Activated CD4-positive, alpha-beta T cell treated with anti-CD3 and anti-CD28 coated beads, Interleukin-2, Interleukin-4, amounts not matched to agents 100 ng/mL and 50 ng/mL, durations not matched to agents 16 hours and 8 hours (primary cell): Measurements from ENCODE around the gene SGCD.

Experiments
- DNase-seq: peaks from one replicate; pipeline ENCODE4 v3.0.0-alpha.2; 2020; ENCODE audit warnings: low spot score

SGCD gene

GRCh38 chr5:156459812-156460385 is 132.9 kb downstream of the SGCD start:
- no peak for DNase-seq

GRCh38 chr5:156460471-156460870 is 133.5 kb downstream of the SGCD start:
- DNase-seq = no peak

DNA sequence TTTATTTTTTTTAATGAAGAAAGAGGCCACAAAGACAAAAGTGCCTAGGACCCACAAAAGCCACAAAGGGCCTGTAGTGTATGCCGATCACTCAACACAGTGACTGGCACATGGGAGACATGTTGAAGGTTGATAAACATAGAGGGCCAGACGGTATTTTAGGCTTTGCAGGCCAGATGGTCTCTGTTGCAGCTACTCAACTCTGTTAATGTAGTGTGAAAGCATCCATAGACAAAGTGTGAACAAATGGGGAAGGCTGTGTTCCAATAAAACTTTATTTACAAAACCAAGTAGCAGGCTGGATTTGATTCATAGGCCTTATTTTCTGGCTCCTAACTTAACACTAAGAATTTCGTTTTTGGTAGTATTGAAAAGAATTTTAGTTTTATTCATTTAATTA is 139.9 kb downstream of the SGCD start:
- no peak for DNase-seq

DNA sequence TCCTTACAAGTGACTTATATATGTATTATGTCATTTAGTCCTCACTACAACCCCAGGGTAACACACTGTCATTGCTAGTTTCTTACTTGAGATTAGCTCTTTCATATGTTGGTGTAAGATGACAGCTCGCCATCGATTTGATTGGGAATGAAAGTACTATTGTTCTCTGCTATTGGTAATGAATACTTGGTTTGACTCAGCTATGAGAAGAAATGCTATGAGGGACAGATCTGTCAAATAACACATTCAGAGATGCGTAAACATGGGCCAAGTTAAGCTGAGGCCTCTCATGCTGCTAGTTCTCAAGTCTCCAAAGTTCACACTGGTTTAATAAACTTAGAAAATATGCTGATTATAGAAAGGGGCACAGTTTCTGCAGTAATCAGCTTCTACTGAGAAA is 142.7 kb downstream of the SGCD start:
- DNase-seq = no peak

- DNase-seq = no peak
These were observed 144.9 kb downstream of the SGCD start for GRCh38 chr5:156471893-156472292.

- no peak for DNase-seq
These were observed 146.4 kb downstream of the SGCD start for GRCh38 chr5:156473269-156473908.

- DNase-seq = no peak
These were observed 147.3 kb downstream of the SGCD start for GRCh38 chr5:156474251-156474650.

DNA sequence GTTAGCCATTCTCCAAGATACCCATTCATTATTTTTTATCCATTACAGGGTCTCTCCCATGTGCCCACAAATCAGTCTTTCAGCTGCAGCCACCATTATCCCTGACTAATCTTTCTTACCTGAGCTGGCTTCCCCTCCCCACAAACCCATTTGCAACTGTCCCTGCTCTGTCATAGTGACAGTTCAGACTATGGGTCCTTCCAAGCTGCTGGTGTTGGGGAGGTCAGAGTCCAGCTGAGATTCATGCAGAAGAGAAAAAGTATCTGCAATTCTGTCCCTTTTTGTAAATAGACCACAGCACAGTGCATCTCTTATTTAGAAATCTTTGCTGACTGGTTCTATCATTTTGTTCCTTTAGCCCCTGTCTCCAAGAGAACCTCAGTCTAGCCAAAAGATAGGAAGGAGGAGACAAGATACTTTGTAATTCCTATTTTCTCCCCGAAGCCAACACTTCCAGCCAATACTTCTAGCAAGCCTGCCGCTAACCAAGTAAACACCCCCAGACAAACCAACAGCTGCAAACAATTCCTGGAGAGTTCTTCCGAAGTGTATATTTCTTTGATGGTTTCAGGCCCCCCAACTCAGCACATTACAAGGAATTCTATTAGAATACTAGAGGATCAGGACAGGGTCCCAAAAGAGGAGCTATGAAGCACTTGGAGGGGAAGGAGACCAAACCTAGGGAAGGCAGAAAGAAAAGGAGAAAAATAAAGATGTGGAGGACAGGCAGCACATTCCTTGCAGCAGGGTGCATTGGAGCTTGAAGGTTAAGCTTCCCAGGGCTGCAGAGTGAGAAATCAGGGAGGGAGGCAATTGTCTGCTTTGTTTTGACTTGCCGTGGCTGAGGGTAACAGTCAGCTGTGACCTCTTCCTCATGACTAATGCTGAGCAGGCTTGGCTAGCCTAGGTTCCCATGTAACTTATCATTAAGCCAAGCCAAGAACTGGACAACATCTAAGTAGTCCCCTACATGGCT is 148.5 kb downstream of the SGCD start:
- DNase-seq = no peak

- DNase-seq = no peak
These were observed 149.2 kb downstream of the SGCD start for GRCh38 chr5:156476158-156476551.

GRCh38 chr5:156476678-156477077 is 149.7 kb downstream of the SGCD start:
- no peak for DNase-seq

GRCh38 chr5:156477196-156477595 is 150.2 kb downstream of the SGCD start:
- no peak for DNase-seq

- peak; percentile 20 for DNase-seq
These were observed 152.9 kb downstream of the SGCD start for GRCh38 chr5:156479849-156480248.

DNA sequence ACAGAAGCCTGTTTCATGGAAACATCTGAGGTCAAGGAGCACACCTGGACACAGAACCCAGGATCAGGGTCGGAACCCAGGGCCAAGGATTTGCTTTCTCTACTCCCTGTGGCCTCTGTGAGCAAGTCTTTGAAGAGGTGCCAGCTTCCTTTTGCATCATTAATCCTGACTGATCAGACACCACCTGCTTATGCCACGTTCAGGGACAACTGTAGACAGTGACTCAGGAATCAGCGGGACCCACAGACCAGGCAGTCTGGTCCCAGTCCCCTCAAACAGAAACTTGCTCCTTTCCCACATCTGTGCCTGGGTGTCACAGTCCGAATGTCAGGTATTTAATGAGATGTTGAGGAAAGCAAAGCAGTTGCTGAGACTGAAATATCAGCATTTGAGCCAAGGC is 154.8 kb downstream of the SGCD start:
- no peak for DNase-seq

- DNase-seq = no peak
These were observed 155.9 kb downstream of the SGCD start for GRCh38 chr5:156482818-156483217.

DNA sequence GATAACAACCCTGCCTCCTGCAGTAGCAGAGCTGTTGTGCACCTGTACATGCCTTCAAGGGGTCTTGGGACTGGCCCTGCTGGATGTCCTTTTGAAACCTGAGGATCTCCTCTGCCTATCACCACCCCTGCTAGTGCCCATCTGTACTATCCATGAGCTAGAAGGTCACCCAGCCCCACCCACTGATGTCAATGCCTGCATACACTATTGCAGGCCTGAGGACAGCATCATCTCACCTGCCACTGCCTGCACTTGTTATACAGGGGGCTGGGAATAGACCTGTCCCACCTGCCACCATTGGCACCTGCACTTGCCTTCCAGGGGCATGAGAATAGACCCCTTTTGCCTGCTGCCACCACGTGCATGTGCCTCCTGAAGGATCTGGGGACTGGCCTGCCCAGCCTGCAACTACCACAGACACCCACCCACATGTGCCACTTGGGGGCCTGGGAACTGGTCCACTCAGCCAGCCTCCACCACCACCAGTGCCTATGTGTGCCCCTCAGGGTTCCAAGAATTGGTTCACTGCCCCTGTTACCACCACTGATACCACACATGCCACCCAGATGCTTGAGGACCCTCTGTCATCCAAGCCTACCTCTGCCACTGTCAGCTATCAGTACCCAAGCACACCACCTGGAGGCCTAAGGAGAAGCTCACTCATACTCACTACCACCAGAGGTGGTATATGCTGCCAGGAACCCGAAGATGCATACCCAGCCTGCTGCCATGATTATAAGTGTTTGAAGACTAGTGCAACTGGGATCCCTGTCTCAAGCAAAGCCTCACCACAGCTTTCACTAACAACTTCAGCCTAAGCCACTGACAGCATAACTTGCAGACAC is 159.7 kb downstream of the SGCD start:
- DNase-seq = no peak

DNA sequence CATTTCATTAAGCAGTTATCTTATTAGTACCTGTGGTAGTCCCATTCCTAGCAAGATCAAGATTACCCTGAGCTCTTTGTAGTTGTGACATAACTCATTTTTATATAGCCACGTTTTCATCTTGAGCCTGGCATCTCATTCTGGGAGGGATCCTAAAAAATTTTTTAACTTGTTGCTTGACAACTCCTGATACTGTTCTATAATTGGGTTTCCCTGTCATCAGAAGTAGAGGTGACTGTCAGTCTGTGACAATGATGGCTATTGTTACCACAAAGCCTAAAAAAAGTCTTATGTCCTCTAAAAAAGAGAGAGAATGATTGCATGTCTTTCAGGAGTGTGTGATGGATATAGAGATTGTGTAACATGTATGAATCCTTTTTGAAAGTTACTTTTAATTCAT is 164.8 kb downstream of the SGCD start:
- DNase-seq = no peak

DNA sequence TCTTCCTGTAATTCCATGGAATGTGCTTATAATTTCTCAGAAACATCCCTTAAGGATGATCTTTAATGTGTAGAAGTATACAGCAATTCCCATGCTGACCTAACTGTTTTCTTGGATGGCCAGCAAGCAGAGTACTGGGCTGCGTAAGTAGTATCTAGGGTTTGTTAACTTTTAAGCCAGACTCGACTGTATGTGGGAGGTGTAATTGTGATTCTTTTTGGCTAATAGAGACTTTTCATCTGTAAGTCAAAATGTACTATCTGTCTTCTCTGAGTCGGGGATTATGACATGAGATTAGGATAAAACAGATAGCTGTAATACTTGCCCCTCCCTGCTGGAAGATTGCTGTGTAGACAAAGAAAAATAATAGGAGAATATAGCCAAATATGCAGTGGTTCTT is 169.3 kb downstream of the SGCD start:
- no peak for DNase-seq

DNA sequence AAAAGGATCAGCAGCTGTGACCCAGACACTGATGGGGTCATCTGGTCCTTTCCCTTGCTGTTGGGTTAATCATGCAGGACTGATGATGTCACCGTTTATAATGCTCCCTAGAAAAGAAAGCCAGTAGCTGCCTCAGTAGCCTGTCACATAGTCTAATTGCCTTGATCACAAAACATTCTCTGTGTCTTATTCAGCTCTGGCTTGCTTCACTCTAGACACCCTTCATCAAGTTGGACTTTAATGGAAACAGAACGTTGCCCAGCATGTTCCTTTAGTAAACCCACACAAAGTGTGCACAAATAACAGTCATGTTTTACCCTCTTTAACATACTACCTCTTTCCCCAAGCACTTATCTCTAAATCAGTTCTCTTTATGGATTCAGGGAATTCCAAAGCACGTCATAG is 170.8 kb downstream of the SGCD start:
- no peak for DNase-seq

GRCh38 chr5:156498226-156498980 is 171.4 kb downstream of the SGCD start:
- DNase-seq = no peak

- no peak for DNase-seq
These were observed 173.8 kb downstream of the SGCD start for GRCh38 chr5:156500755-156501154.

DNA sequence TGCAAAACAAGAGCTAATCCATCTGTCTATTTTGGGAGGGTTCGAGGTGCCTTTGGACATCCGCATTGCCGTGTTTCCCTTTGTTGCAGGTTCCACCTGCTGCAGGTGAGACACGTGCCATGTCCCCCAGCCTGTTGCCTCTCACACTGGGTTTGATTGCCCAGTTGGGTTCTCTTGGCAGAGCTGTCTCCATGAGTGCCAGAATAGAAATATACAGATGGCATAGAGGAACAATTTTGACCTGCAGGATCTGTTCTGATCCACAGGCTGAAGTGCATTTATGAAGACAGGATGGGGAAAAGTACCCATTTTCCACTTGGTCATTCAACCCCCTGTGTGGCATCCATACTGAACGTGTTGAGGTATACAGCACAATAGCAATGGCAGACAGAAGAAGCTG is 178.1 kb downstream of the SGCD start:
- DNase-seq = no peak
